ENCODE measurements around the gene SLC17A9.

The SLC17A9 gene

GRCh38 chr20:63005862-63006539 is 53.5 kb downstream of the SLC17A9 start:
- Histone ChIP-seq H3K27me3 (replicated peaks; ENCODE audit: control insufficient read depth, insufficient read depth, low read length) (peaks cover 65% of the 10 kb centered on the region), H3K9ac (ENCODE audit: low read length) (no peak overlapping the region), H3K36me3 (ENCODE audit: control insufficient read depth, insufficient read depth, low read length, severe bottlenecking) (no peaks in the 10 kb centered on the region), H3K4me1 (ENCODE audit: control insufficient read depth, insufficient read depth, low read length) (no peaks in the 10 kb centered on the region), H3K9me3 (ENCODE audit: control insufficient read depth, low read length) (no peaks in the 10 kb centered on the region), H3K4me3 (ENCODE audit: low read length) (no peak overlapping the region)
- DNase-seq (ENCODE audit: low read depth) = no peak

- H3K9me3 ChIP-seq (ENCODE audit: control insufficient read depth, low read length) = no peaks in the 10 kb centered on the region
- DNase-seq (ENCODE audit: low read depth) = no peak
- H3K27me3 ChIP-seq (replicated peaks; ENCODE audit: control insufficient read depth, insufficient read depth, low read length) = peaks cover 67% of the 10 kb centered on the region
- H3K4me1 ChIP-seq (ENCODE audit: control insufficient read depth, insufficient read depth, low read length) = no peaks in the 10 kb centered on the region
- H3K9ac ChIP-seq (ENCODE audit: low read length) = no peak within 1 kb of the TSS
- H3K36me3 ChIP-seq (ENCODE audit: control insufficient read depth, insufficient read depth, low read length, severe bottlenecking) = no peaks in the 10 kb centered on the region
- no peak within 1 kb of the TSS for H3K4me3 ChIP-seq (ENCODE audit: low read length)
Measured at GRCh38 chr20:63006540-63007359, 54.2 kb downstream of the SLC17A9 start, which contains the start of gene BHLHE23. Gene BHLHE23, minus strand, starts transcription at chr20:63006964. Its CDS starts 190 bp downstream, at chr20:63006774.

DNA sequence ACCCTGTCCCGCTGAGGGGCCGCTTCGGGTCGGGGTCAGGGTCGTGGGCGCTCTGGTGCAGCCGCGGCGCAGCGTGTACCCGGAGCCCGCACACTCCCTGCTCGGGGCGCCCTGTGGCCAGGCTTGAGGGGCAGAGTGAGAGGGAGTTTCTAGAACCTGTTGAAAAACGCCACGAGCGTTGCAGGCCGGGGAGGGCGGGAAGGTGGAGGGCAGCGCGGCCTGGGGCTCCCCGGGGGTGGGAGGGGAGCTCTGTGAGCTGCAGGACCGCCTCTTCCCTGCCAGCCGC is 54.8 kb downstream of the SLC17A9 start:
- H3K9ac ChIP-seq (ENCODE audit: low read length) = no peak overlapping the region
- H3K4me1 ChIP-seq (ENCODE audit: control insufficient read depth, insufficient read depth, low read length) = no peaks in the 10 kb centered on the region
- DNase-seq (ENCODE audit: low read depth) = no peak
- H3K9me3 ChIP-seq (ENCODE audit: control insufficient read depth, low read length) = no peaks in the 10 kb centered on the region
- no peak overlapping the region for H3K4me3 ChIP-seq (ENCODE audit: low read length)
- H3K27me3 ChIP-seq (replicated peaks; ENCODE audit: control insufficient read depth, insufficient read depth, low read length) = peaks cover 66% of the 10 kb centered on the region
- no peaks in the 10 kb centered on the region for H3K36me3 ChIP-seq (ENCODE audit: control insufficient read depth, insufficient read depth, low read length, severe bottlenecking)

GRCh38 chr20:63007646-63008488 is 55.4 kb downstream of the SLC17A9 start:
- H3K4me3 ChIP-seq (ENCODE audit: low read length) = no peak overlapping the region
- DNase-seq (ENCODE audit: low read depth) = no peak
- no peaks in the 10 kb centered on the region for H3K4me1 ChIP-seq (ENCODE audit: control insufficient read depth, insufficient read depth, low read length)
- H3K36me3 ChIP-seq (ENCODE audit: control insufficient read depth, insufficient read depth, low read length, severe bottlenecking) = no peaks in the 10 kb centered on the region
- peaks cover 5% of the 10 kb centered on the region for H3K9me3 ChIP-seq (ENCODE audit: control insufficient read depth, low read length)
- H3K27me3 ChIP-seq (replicated peaks; ENCODE audit: control insufficient read depth, insufficient read depth, low read length) = peaks cover 66% of the 10 kb centered on the region
- no peak overlapping the region for H3K9ac ChIP-seq (ENCODE audit: low read length)

GRCh38 chr20:63008541-63009044 is 56.1 kb downstream of the SLC17A9 start:
- no peak overlapping the region for H3K4me3 ChIP-seq (ENCODE audit: low read length)

DNA sequence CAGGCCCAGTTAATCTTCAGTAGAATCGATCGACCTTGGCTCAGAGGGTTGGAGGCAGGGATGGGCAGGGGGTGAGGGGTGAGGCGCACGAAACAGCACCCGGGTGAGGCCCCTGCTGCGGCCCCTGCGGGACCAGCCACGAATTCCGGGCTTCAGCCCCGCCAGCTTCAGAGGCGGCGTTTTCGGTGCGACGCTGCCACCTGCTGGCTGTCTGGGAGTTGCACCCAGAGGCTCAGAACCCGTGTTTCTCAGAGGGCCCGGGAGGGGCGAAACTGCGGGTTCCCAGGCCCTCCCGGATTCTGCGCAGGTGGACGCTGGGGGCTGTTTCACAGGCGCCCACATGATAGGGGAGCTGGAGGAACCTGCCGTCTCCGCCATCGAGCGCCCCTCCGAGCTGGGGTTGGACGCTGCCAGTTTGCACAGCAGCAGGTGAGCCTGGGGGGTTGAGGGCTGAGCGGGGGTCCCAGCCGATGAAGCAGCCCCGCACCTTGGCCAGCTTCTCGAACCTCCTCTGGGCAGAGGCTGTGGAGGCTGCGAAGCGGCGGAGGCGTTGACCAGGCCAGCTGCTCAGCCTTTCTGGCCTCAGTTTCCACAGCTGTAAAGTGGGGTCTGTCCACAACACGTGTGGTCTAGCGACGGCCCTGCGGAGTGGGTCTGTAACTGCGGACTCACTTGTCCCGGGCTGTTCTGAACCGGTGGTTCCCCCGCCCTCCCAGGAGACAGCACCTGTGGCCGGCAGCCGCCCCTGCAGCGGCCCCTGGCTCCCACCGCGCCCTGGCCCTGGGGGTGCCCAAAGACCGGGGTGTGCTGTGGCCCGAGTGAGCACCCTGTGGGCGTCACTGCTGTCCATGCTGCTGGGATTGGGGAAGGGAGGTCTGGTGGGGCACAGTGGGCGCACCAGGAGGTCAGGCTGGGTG is 56.8 kb downstream of the SLC17A9 start:
- Histone ChIP-seq H3K27me3 (replicated peaks; ENCODE audit: control insufficient read depth, insufficient read depth, low read length) (peaks cover 65% of the 10 kb centered on the region), H3K9ac (ENCODE audit: low read length) (no peak overlapping the region), H3K36me3 (ENCODE audit: control insufficient read depth, insufficient read depth, low read length, severe bottlenecking) (no peaks in the 10 kb centered on the region), H3K9me3 (ENCODE audit: control insufficient read depth, low read length) (peaks cover 19% of the 10 kb centered on the region), H3K4me3 (ENCODE audit: low read length) (no peak overlapping the region), H3K4me1 (ENCODE audit: control insufficient read depth, insufficient read depth, low read length) (no peaks in the 10 kb centered on the region)
- DNase-seq (ENCODE audit: low read depth) = peak; percentile 89

More at GRCh38 chr20:63008541-63009044, 56.1 kb downstream of the SLC17A9 start:
- Histone ChIP-seq H3K9me3 (ENCODE audit: control insufficient read depth, low read length) (peaks cover 12% of the 10 kb centered on the region), H3K4me1 (ENCODE audit: control insufficient read depth, insufficient read depth, low read length) (no peaks in the 10 kb centered on the region), H3K27me3 (replicated peaks; ENCODE audit: control insufficient read depth, insufficient read depth, low read length) (peaks cover 65% of the 10 kb centered on the region), H3K36me3 (ENCODE audit: control insufficient read depth, insufficient read depth, low read length, severe bottlenecking) (no peaks in the 10 kb centered on the region), H3K9ac (ENCODE audit: low read length) (no peak overlapping the region)
- DNase-seq (ENCODE audit: low read depth) = no peak

DNA sequence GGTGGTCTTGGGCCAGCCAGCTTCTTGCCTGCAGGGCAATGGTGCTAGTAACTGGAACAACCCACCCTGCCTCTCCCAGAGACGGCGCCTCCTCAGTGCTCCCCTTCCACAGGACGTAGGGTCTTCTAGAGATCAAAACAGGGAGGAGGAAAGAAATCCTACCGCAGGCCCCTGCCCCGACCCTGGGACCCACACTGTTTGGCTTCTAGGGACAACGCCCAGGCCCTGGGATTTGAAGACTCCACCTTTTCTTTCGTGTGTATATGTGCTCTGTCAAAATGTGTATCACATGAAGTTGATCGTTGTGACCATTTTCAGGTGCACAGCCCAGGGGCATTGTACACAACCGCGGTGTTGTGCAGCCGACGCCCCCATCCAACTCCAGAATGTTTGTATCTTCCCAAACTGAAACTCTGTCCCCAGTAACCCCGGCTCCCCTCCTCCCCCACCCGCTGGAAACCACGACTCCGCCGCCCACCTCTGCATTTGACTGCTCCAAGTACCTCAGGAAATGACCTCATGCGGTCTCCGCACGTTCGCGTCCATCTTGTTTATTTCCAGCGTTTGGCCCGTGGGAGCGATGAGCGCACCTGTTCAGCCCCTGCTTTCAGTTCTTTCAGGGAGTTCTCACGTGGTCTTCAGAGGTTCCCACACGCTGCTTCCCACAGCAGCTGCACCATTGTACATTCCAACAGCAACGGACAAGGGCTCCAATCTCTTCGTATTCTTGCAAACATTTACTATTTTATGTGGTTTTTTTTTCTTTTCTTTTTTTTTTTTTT is 57.7 kb downstream of the SLC17A9 start:
- Histone ChIP-seq H3K36me3 (ENCODE audit: control insufficient read depth, insufficient read depth, low read length, severe bottlenecking) (no peaks in the 10 kb centered on the region), H3K27me3 (replicated peaks; ENCODE audit: control insufficient read depth, insufficient read depth, low read length) (peaks cover 67% of the 10 kb centered on the region), H3K9ac (ENCODE audit: low read length) (no peak overlapping the region), H3K9me3 (ENCODE audit: control insufficient read depth, low read length) (peaks cover 19% of the 10 kb centered on the region), H3K4me3 (ENCODE audit: low read length) (no peak overlapping the region), H3K4me1 (ENCODE audit: control insufficient read depth, insufficient read depth, low read length) (no peaks in the 10 kb centered on the region)
- DNase-seq (ENCODE audit: low read depth) = no peak

DNA sequence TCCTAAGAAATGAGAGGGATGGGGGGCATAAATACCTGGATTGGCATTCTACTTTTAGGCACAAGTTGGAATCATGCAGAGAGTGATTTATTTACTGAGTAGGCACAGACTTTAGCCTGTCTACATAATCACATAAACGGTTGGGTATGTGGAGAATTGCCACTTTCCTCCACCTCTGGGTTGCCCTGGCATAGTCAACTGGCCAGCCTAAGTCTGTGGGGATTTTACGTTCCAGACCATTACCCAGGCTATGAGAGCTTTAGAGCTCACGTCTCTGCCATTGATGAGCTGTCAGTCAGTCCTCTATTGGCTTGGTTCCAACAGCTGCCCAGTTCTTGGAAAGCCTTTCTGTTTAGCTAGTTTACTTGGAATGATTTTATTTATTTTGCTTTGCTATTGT is 59.3 kb downstream of the SLC17A9 start:
- Histone ChIP-seq H3K4me1 (ENCODE audit: control insufficient read depth, insufficient read depth, low read length) (no peaks in the 10 kb centered on the region), H3K27me3 (replicated peaks; ENCODE audit: control insufficient read depth, insufficient read depth, low read length) (peaks cover 78% of the 10 kb centered on the region), H3K36me3 (ENCODE audit: control insufficient read depth, insufficient read depth, low read length, severe bottlenecking) (no peaks in the 10 kb centered on the region), H3K9me3 (ENCODE audit: control insufficient read depth, low read length) (peaks cover 19% of the 10 kb centered on the region), H3K9ac (ENCODE audit: low read length) (no peak overlapping the region), H3K4me3 (ENCODE audit: low read length) (no peak overlapping the region)
- DNase-seq (ENCODE audit: low read depth) = peak; percentile 53

DNA sequence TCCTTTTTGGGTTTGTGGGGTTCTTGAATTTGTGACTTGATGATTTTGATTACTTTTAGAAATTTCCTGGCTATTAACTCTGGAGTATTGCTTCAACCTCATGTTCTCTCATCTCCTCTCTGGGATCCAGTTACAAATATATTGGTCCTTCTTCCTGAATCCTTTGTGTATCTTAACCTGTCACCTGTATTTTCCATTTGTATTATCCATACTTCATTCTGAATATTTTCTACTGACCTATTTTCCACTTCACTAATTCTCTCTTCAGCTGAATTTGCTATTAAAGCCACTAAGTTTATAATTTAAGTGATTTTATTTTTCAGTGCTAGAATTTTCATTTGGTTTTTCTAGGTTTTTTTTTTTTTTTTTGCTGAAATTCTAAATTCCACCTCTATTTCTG is 60.7 kb downstream of the SLC17A9 start:
- DNase-seq (ENCODE audit: low read depth) = no peak
- Histone ChIP-seq H3K9me3 (ENCODE audit: control insufficient read depth, low read length) (peaks cover 19% of the 10 kb centered on the region), H3K27me3 (replicated peaks; ENCODE audit: control insufficient read depth, insufficient read depth, low read length) (peaks cover 84% of the 10 kb centered on the region)

DNA sequence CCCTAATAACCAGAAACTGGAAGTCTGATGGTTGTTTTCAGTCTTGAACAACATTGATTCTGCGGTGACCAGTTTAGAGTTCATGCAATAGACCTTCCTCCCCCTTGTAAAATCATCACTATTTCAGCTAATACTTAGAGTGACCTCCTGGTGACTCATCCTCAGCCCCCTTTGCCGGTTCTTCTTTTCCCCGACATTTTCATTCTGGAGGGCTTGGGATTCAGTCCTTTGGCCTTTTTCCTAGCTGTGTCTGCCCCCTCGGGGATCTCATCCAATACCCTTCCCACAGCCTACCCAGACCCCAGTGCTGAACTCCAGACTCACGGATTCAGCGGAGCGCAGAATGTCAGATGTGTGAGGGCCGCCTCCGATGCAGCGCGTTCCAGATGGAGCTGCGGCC is 61.8 kb downstream of the SLC17A9 start:
- Histone ChIP-seq H3K36me3 (ENCODE audit: control insufficient read depth, insufficient read depth, low read length, severe bottlenecking) (no peaks in the 10 kb centered on the region), H3K4me3 (ENCODE audit: low read length) (no peak overlapping the region), H3K27me3 (replicated peaks; ENCODE audit: control insufficient read depth, insufficient read depth, low read length) (peaks cover 81% of the 10 kb centered on the region), H3K4me1 (ENCODE audit: control insufficient read depth, insufficient read depth, low read length) (no peaks in the 10 kb centered on the region), H3K9ac (ENCODE audit: low read length) (no peak overlapping the region), H3K9me3 (ENCODE audit: control insufficient read depth, low read length) (peaks cover 19% of the 10 kb centered on the region)
- no peak for DNase-seq (ENCODE audit: low read depth)

More for the DNA sequence above, 60.7 kb downstream of the SLC17A9 start:
- Histone ChIP-seq H3K36me3 (ENCODE audit: control insufficient read depth, insufficient read depth, low read length, severe bottlenecking) (no peaks in the 10 kb centered on the region), H3K9ac (ENCODE audit: low read length) (no peak overlapping the region), H3K4me3 (ENCODE audit: low read length) (no peak overlapping the region), H3K4me1 (ENCODE audit: control insufficient read depth, insufficient read depth, low read length) (no peaks in the 10 kb centered on the region)
